Neutrophil (primary cell): ENCODE results near the gene ZNF525.
"Not testable (repeated sequence)": the region's sequence is repeated elsewhere in the genome, so short reads cannot be mapped to it uniquely, and the experiment has no call there.

Experiments used
- H3K27ac ChIP-seq: fragments of 200-600 bp; sonication (generic); 2 replicates; pipeline ENCODE4 v1.5.1; 2016; ENCODE audit warnings: mild to moderate bottlenecking, moderate library complexity
- H3K27me3 ChIP-seq: fragments of 200-600 bp; sonication (generic); 2 replicates; pipeline ENCODE4 v1.6.0; 2016; ENCODE audit warnings: mild to moderate bottlenecking
- H3K36me3 ChIP-seq: fragments of 200-600 bp; sonication (generic); 2 replicates; pipeline ENCODE4 v1.5.1; 2017
- H3K4me1 ChIP-seq, 2 experiments: fragments of 200-600 bp in 1 of 2; sonication (generic) in 1 of 2; 1 replicate in 1 of 2; 2 replicates in 1 of 2; pipeline versions ENCODE4 v1.5.1 to v1.6.1; 2013 to 2016; ENCODE audit warnings: low read depth in 1 of 2, low read length in 1 of 2, mild to moderate bottlenecking in 1 of 2, moderate library complexity in 1 of 2; ENCODE audit not compliant: control insufficient read depth in 1 of 2, insufficient read depth in 1 of 2
- H3K4me3 ChIP-seq, 2 experiments: fragments of 200-600 bp in 1 of 2; sonication (generic) in 1 of 2; 1 replicate in 1 of 2; 2 replicates in 1 of 2; pipeline ENCODE4 v1.5.1; 2013 to 2016; ENCODE audit warnings: low read depth in 1 of 2, low read length in 1 of 2, mild to moderate bottlenecking in 1 of 2, moderate library complexity in 1 of 2
- H3K9me3 ChIP-seq: fragments of 200-600 bp; sonication (generic); 2 replicates; pipeline ENCODE4 v1.5.1; 2016
- CTCF ChIP-seq: fragments of 200-600 bp; sonication (generic); IDR thresholded peaks from 2 replicates; pipeline ENCODE4 v1.5.1; 2016; ENCODE audit warnings: antibody characterized with exemption

Gene ZNF525

GRCh38 chr19:53422551-53422950, 57.0 kb downstream of the ZNF525 start:
- no peak for TF ChIP-seq CTCF
- no peaks in the 10 kb centered on the region for H3K4me1 ChIP-seq
- H3K27me3 ChIP-seq = no peaks in the 10 kb centered on the region
- H3K4me3 ChIP-seq = no peak overlapping the region
- no peaks in the 10 kb centered on the region for H3K36me3 ChIP-seq
- H3K27ac ChIP-seq = no peak overlapping the region
- H3K9me3 ChIP-seq = peaks cover 9% of the 10 kb centered on the region

GRCh38 chr19:53423074-53423473, 57.6 kb downstream of the ZNF525 start:
- H3K27me3 ChIP-seq, H3K9me3 ChIP-seq, H3K36me3 ChIP-seq, H3K4me3 ChIP-seq, H3K27ac ChIP-seq, H3K4me1 ChIP-seq: not testable (repeated sequence)

DNA sequence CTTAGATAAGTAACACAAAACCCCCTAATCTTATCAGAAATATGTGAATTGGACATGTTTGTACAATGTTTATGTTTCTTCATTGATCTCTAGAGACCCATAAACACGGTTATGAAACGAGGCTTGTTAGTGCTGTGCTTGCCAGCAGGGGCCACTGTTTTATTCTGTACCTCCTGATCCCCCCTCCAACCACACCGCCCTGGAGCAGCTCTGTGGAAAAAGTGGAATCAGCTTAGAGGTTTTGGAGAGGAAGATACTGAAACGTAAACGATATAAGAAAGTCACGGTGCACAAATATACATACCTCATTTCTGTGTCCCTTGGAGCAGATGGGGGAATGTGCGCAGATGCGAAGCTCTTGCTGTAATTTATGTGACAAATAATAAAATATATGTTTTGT, 58.2 kb downstream of the ZNF525 start:
- H3K4me1 ChIP-seq, H3K27ac ChIP-seq, H3K4me3 ChIP-seq, H3K9me3 ChIP-seq, H3K27me3 ChIP-seq, H3K36me3 ChIP-seq: not testable (repeated sequence)

- Histone ChIP-seq H3K27ac (no peak overlapping the region), H3K27me3 (peaks cover under 1% of the 10 kb centered on the region), H3K4me3 (no peak overlapping the region), H3K9me3 (no peaks in the 10 kb centered on the region), H3K4me1 (no peaks in the 10 kb centered on the region), H3K36me3 (no peaks in the 10 kb centered on the region)
- peak; percentile 82 for TF ChIP-seq CTCF
Observed at GRCh38 chr19:53424968-53425597, 59.6 kb downstream of the ZNF525 start.

DNA sequence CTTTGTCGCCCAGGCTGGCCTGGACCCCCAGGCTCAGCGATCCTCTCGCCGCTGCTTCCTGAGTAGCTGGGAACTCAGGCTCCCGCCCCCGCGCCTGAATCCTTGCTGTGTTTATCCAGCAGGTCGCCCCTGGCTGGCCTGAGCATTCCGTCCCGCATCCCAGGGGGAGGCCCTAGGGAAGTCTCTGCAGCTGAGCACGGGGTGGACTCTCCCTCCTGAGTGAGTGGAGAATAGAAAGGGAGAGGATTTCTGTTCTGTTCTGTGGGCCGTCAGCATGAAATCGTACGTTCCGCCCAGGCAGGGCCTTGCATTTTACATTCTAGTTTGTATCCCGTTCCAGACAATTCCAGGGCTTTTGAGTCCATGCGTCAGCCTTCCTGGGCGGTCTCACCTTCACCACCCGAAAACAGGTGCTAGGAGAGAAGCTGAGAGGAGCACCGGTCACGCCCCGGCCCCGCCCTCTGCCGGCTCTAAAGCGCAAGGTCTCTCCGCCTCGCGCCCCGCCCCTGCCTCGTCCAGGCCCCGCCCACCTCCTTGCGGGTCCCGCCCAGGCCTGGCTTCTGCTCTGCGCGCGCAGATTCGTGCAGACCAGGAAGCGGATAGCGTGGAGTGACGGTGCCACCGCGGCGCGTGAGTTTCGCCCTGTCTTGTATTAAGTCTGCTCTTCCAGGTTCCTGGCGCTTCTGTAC, 66.0 kb downstream of the ZNF525 start, which contains the start of gene ZNF761:
Gene ZNF761, plus strand, starts transcription at position 586 of the 689 bp plus-strand sequence. CDS start 15,285 bp downstream, outside the sequence.
- Histone ChIP-seq H3K4me1 (peaks cover 11 to 14% of the 10 kb centered on the region in 2 experiments), H3K9me3 (no peaks in the 10 kb centered on the region), H3K27ac (peak within 1 kb of the TSS; percentile 47), H3K4me3 (peak within 1 kb of the TSS; percentile 70 to 84), H3K27me3 (peaks cover 12% of the 10 kb centered on the region), H3K36me3 (no peaks in the 10 kb centered on the region)
- peak; percentile 74 for TF ChIP-seq CTCF

- no peaks in the 10 kb centered on the region for H3K9me3 ChIP-seq
- H3K4me1 ChIP-seq = peaks cover 11 to 14% of the 10 kb centered on the region in 2 experiments
- no peaks in the 10 kb centered on the region for H3K36me3 ChIP-seq
- peak overlapping the region; percentile 47 for H3K27ac ChIP-seq
- H3K4me3 ChIP-seq = peak overlapping the region; percentile 70 to 84
- peaks cover 12% of the 10 kb centered on the region for H3K27me3 ChIP-seq
- no peak for TF ChIP-seq CTCF
Observed at GRCh38 chr19:53432088-53432661, 66.7 kb downstream of the ZNF525 start.
